ENCODE measurements around the gene GTF2H4. TPM values are rescaled to one million over a fixed set of nuclear protein-coding genes. Genes with fewer than 3 reads are reported as not detected.

The GTF2H4 gene
- total RNA-seq, 1 donor from 2014 or later: 67.2 TPM

DNA sequence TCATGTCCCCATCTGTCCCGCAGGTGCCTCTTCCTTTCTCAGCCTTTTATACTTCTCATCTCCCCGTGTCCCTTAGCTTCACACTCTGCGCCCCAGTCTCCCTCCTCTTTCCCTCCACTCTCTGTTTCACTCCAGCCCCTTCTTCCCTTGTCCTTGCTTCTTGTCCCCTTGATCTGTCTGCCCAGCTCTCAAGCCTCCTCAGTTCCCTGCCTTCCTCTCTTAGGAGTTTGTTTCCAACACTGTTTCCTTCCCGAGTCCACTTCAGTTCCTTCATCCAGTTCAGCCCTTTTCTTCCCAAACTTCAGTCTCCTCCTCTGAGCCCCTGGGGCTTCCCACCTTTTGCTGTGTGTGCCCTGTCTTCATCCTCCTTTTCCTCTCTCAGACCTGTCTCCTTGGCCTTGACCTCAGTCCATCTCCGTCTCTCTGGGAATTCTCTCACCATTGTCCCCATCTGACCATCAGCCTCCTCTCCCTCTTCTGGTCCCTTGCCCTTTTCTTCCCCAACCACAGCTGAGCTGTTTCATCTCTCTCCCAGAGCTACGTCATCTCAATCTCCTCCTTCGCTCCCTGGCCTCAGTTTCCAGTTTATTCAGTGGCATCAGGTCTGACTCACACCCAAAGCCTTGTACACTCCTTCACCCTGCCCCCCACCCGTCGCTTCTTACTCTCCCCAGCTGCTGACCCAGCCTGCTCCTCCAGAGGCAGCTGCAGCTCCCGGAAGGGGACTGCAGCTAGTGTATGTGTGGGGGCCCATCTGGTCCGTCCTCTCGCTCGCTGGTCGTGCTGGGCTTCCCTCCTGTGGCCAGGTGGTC, 26.4 kb upstream of the GTF2H4 start:
- H3K36me3 Mint-ChIP-seq (ENCODE audit: unreplicated experiment): no peaks in the 10 kb centered on the region
- TF ChIP-seq, protein P1, sequence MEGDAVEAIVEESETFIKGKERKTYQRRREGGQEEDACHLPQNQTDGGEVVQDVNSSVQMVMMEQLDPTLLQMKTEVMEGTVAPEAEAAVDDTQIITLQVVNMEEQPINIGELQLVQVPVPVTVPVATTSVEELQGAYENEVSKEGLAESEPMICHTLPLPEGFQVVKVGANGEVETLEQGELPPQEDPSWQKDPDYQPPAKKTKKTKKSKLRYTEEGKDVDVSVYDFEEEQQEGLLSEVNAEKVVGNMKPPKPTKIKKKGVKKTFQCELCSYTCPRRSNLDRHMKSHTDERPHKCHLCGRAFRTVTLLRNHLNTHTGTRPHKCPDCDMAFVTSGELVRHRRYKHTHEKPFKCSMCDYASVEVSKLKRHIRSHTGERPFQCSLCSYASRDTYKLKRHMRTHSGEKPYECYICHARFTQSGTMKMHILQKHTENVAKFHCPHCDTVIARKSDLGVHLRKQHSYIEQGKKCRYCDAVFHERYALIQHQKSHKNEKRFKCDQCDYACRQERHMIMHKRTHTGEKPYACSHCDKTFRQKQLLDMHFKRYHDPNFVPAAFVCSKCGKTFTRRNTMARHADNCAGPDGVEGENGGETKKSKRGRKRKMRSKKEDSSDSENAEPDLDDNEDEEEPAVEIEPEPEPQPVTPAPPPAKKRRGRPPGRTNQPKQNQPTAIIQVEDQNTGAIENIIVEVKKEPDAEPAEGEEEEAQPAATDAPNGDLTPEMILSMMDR (IDR thresholded peaks at IDR 0.05; ENCODE audit: partially characterized antibody, unreplicated experiment): no peak
- peak; percentile 53 for DNase-seq
- H3K9me3 Mint-ChIP-seq (ENCODE audit: unreplicated experiment): peaks cover 16% of the 10 kb centered on the region
- peak overlapping the region; percentile 98 for H3K27ac Mint-ChIP-seq (ENCODE audit: unreplicated experiment)
- peak overlapping the region; percentile 87 for H3K4me3 Mint-ChIP-seq (ENCODE audit: unreplicated experiment)
- H3K4me1 Mint-ChIP-seq (ENCODE audit: low read depth, unreplicated experiment): peaks cover 39% of the 10 kb centered on the region
- H3K27me3 Mint-ChIP-seq (ENCODE audit: unreplicated experiment): peaks cover 19% of the 10 kb centered on the region

DNA sequence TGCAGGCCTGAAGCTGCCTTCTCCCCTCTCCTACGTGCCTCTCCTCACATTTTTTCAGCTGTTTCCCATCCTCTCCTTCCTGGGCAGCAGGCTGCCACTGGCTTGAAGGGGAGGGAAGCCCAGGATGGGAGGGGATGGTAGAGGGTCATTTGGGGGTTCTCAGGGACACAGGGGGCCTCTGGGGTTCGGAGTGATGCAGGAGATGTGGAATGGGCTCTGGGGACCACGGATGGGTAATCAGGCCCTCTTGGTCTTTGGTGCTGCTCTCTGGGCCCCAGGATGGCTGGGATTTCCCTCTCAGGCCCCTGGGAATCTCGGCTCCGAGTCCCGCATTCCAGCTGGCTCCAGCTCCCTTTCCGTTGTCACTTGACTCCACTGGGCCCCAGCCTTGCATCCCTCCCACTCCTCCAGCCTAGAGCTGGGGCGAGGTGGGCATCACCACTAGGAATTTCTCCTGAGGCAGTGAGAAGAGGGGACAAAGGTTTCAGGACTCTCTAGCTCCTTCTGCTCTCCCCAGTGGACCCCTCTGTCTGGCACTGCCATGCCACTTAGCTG, 25.7 kb upstream of the GTF2H4 start:
- Mint-ChIP-seq H3K27me3 (ENCODE audit: unreplicated experiment) (peaks cover 21% of the 10 kb centered on the region), H3K4me3 (ENCODE audit: unreplicated experiment) (peak overlapping the region; percentile 87), H3K4me1 (ENCODE audit: low read depth, unreplicated experiment) (peaks cover 44% of the 10 kb centered on the region), H3K36me3 (ENCODE audit: unreplicated experiment) (no peaks in the 10 kb centered on the region), H3K9me3 (ENCODE audit: unreplicated experiment) (peaks cover 16% of the 10 kb centered on the region), H3K27ac (ENCODE audit: unreplicated experiment) (peak overlapping the region; percentile 98)
- TF ChIP-seq, protein P1 (IDR thresholded peaks at IDR 0.05; ENCODE audit: partially characterized antibody, unreplicated experiment): no peak
- DNase-seq: peak; percentile 37

DNA sequence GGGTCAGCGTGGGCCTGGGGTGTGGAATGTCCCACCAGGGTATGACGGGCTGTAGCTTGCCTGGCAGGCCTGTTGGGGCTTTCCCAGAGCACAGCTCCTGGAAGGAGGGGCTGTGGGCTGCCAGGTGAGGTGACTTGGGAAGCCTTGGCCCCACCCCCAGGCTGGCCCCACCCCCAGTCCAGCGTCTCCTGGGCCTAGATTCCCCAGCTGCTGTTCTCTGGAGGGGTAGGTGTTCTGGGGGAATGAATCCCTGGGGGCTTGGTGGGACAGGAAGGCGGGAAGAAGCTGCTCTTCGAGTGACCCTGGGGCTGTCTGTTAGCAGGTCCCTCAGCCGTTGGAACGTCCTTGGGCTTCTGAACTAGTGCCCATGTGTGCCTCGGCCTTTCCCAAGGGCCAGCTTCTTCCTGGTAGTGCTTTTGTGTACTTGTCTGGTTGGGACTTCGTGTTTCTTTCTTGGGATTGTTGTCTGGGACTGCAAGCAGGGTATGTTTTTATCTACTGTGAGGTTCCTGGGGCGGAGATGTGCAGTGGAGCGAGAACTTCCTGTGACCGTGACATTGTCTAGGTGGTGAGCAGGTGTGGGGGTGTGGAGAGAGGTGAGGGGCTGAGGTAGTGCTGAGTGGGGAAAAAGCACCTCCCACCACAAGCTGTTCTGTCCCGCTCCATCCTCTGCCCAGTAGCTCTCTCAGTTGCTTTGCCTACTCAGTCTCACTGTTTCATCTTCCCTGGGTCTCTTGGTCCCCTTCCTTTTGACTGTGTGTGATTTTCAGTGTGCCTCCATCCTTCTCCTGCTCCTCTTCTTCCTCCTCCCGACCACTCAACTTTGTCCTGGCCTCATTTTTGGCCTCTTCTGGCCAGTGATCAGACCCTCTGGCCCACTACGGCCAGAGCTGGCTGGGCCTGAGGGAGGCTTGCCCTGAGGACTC, 25.0 kb upstream of the GTF2H4 start:
- no peak for DNase-seq
- Mint-ChIP-seq H3K27ac (ENCODE audit: unreplicated experiment) (peak overlapping the region; percentile 83), H3K27me3 (ENCODE audit: unreplicated experiment) (peaks cover 20% of the 10 kb centered on the region), H3K9me3 (ENCODE audit: unreplicated experiment) (peaks cover 16% of the 10 kb centered on the region), H3K4me1 (ENCODE audit: low read depth, unreplicated experiment) (peaks cover 44% of the 10 kb centered on the region), H3K4me3 (ENCODE audit: unreplicated experiment) (peak overlapping the region; percentile 88), H3K36me3 (ENCODE audit: unreplicated experiment) (no peaks in the 10 kb centered on the region)
- TF ChIP-seq, protein P1 (IDR thresholded peaks at IDR 0.05; ENCODE audit: partially characterized antibody, unreplicated experiment): no peak

DNA sequence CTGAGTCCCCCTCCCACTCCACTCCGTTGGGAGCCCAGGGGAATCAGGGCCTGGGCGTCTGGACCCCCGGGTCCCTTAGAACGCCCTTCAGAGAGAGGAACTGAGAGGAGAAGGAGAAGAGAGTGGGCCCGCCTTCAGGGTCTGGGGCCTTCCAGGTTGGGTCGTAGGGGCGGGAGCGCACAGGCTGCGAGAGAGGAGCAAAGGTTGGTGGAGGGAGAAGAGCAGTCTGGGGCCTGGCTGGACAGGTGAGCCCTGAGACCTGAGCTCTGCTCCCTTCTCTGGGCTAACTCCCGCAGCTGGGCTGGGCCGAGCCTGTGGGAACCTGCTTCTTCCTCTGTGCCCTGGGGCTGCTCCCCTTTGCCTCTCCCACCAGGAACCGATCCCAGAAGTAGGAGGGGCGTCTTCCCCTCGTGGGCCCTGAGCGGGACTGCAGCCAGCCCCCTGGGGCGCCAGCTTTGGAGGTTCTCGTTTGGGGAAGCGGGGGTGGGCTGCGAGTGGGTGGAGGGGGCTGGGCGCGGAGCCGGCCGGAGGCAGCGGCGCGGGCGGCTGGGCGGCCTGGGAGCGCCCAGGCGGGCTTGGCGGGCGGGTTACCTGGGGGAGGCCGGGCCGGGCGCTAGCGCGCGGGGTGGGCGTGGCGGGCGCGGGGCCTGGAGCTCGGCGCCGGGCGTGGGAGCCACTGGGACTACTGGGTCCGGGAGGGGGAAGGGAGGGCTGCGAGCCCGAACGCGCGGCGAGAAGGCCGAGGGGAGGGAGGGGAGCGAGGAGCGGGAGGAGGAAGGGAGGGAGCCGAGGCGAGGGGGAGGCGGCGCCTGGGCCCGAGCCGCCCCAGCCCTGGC, 24.1 kb upstream of the GTF2H4 start, which contains the start of gene DDR1:
DDR1 (plus strand) TSS at position 835 of the 836 bp plus-strand sequence. CDS start 4,211 bp downstream, outside the sequence.
- Mint-ChIP-seq H3K27ac (ENCODE audit: unreplicated experiment) (peak within 1 kb of the TSS; percentile 83), H3K4me3 (ENCODE audit: unreplicated experiment) (peak within 1 kb of the TSS; percentile 88), H3K4me1 (ENCODE audit: low read depth, unreplicated experiment) (peaks cover 49% of the 10 kb centered on the region)

More for the DNA sequence above, 24.1 kb upstream of the GTF2H4 start, which contains the start of gene DDR1:
- Mint-ChIP-seq H3K27me3 (ENCODE audit: unreplicated experiment) (peaks cover 24% of the 10 kb centered on the region), H3K9me3 (ENCODE audit: unreplicated experiment) (peaks cover 16% of the 10 kb centered on the region), H3K36me3 (ENCODE audit: unreplicated experiment) (no peaks in the 10 kb centered on the region)
- peak; percentile 63 for DNase-seq
- TF ChIP-seq, protein P1 (IDR thresholded peaks at IDR 0.05; ENCODE audit: partially characterized antibody, unreplicated experiment): no peak

All from glutamatergic neuron (in vitro differentiated cells).